Tibial artery (tissue), 4 donors: ENCODE results near the gene GYS2.

Source experiments
- DNase-seq, 2 donors: peaks; one replicate each; pipeline ENCODE4 v3.0.0-alpha.2; 2019
- H3K27ac ChIP-seq, 2 donors: fragments of 200-600 bp; sonication (generic) in 1 of 2; 1 replicate in 1 of 2; 2 replicates in 1 of 2; pipeline ENCODE4 v1.5.1; 2018 to 2019; ENCODE audit warnings: mild to moderate bottlenecking in 1 of 2
- H3K27me3 ChIP-seq, 2 donors: fragments of 200-600 bp; sonication (generic) in 1 of 2; one replicate each; pipeline versions ENCODE4 v1.5.1 to v1.6.0; 2016 to 2019
- H3K36me3 ChIP-seq, 3 donors: fragments of 200-600 bp; sonication (generic) in 2 of 3; one replicate each; pipeline ENCODE4 v1.5.1; 2016 to 2019; ENCODE audit warnings: mild to moderate bottlenecking in 2 of 3
- H3K4me1 ChIP-seq, 4 donors: fragments of 200-600 bp; sonication (generic) in 2 of 4; 1 replicate in 3 of 4; 2 replicates in 1 of 4; pipeline ENCODE4 v1.5.1; 2016 to 2019
- H3K4me3 ChIP-seq, 2 donors: fragments of 200-600 bp; sonication (generic) in 1 of 2; 1 replicate in 1 of 2; 2 replicates in 1 of 2; pipeline ENCODE4 v1.5.1; 2018 to 2019; ENCODE audit warnings: mild to moderate bottlenecking in 2 of 2
- H3K9me3 ChIP-seq, 3 donors: fragments of 200-600 bp; sonication (generic) in 1 of 3; one replicate each; pipeline ENCODE4 v1.5.1; 2016 to 2019
- intact Hi-C: fragments of 100-400 bp; cut with DNase I; formaldehyde crosslinking; loops from one replicate; pipeline ENCODE4 v1.15.0; 2023; ENCODE audit warnings: low total_unique reads
- TF ChIP-seq, protein P1 (sequence below), 2 experiments: fragments of 200-600 bp in 1 of 2; fragments of 450-650 bp in 1 of 2; IDR thresholded peaks; one replicate each; pipeline ENCODE4 v1.5.1; 2017 to 2019; ENCODE audit warnings: antibody characterized with exemption in 2 of 2, mild to moderate bottlenecking in 1 of 2, moderate library complexity in 1 of 2

Gene GYS2

DNA sequence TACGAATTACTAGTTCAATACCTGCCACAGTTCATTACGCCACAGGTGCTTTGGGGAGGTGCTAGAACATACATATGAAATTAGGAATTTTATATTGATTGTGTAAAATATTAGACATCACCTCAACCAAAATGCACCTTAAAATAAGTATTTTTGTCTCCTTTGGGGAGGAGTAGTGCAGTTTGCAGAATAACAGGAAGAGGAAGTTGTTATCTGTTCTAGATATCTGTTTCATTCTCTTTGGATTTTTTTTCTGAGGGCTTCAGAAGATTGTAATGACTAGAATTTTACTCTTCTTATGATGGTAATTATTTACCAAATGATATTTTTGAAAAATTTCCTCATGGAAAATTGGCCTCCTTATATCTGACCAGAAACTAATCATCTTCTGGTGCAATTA, 9.9 kb upstream of the GYS2 start:
- Histone ChIP-seq H3K9me3 (no peaks in the 10 kb centered on the region), H3K4me3 (no peak overlapping the region), H3K27ac (no peak overlapping the region), H3K4me1 (peaks cover 0 to 23% (median 7%) of the 10 kb centered on the region in 4 donors), H3K27me3 (no peaks in the 10 kb centered on the region), H3K36me3 (no peaks in the 10 kb centered on the region)
- TF ChIP-seq, protein P1, sequence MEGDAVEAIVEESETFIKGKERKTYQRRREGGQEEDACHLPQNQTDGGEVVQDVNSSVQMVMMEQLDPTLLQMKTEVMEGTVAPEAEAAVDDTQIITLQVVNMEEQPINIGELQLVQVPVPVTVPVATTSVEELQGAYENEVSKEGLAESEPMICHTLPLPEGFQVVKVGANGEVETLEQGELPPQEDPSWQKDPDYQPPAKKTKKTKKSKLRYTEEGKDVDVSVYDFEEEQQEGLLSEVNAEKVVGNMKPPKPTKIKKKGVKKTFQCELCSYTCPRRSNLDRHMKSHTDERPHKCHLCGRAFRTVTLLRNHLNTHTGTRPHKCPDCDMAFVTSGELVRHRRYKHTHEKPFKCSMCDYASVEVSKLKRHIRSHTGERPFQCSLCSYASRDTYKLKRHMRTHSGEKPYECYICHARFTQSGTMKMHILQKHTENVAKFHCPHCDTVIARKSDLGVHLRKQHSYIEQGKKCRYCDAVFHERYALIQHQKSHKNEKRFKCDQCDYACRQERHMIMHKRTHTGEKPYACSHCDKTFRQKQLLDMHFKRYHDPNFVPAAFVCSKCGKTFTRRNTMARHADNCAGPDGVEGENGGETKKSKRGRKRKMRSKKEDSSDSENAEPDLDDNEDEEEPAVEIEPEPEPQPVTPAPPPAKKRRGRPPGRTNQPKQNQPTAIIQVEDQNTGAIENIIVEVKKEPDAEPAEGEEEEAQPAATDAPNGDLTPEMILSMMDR (IDR thresholded peaks at IDR 0.05): no peak
- no peak for DNase-seq
- intact Hi-C loops: no loop called here

DNA sequence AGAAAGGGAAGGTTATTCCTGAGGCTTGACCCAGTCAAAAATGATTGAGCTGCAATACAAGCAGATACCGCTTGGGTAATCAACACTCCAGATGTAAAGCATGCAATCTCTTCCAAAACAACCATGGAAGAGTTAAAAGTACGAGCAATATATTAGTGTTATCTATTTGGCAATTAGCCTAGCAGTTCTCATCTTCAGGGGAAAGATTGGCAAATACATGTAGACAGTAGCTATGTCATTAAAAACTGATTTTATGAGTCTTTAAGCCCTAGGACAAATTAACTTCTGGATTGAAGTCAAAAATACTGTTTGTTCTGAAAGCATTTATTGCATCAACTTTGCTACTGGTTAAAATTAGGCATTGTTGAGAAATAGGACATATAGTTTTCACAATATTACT, 9.3 kb upstream of the GYS2 start:
- H3K4me3 ChIP-seq: no peak overlapping the region
- H3K36me3 ChIP-seq: no peaks in the 10 kb centered on the region
- DNase-seq: no peak
- TF ChIP-seq, protein P1 (IDR thresholded peaks at IDR 0.05): peak in 1 of 2 experiments; percentile 10
- intact Hi-C loops: no loop called here
- H3K27me3 ChIP-seq: no peaks in the 10 kb centered on the region
- H3K27ac ChIP-seq: no peak overlapping the region
- H3K9me3 ChIP-seq: no peaks in the 10 kb centered on the region
- peaks cover 0 to 23% (median 7%) of the 10 kb centered on the region in 4 donors for H3K4me1 ChIP-seq

DNA sequence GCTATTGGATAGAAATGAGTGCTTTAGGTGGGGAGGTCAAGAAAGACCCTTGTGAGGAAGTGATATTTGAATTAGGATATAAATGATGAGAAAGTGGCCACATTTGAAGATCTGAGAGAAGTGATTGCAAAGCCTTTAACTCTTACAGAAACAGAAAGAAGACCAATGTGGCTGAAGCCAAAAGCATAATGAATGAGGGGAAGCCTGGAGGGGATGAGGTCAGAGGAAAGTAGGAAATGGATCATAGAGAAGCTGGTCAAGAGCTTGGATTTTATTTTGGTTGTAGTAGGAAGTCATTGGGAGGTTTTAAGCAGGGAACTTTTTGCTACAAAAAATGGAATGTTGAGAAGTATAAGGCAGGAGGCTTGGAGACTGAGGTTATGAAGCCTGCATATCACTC, 3.5 kb upstream of the GYS2 start:
- TF ChIP-seq, protein P1 (IDR thresholded peaks at IDR 0.05): no peak
- H3K36me3 ChIP-seq: no peaks in the 10 kb centered on the region
- DNase-seq: no peak
- no peaks in the 10 kb centered on the region for H3K27me3 ChIP-seq
- H3K4me3 ChIP-seq: no peak overlapping the region
- H3K9me3 ChIP-seq: no peaks in the 10 kb centered on the region
- H3K4me1 ChIP-seq: no peaks in the 10 kb centered on the region
- H3K27ac ChIP-seq: no peak overlapping the region
- intact Hi-C loops: loop anchor here (2.0 kb wide), 1 partner anchor 71 kb away; no protein-coding TSS in a partner anchor

DNA sequence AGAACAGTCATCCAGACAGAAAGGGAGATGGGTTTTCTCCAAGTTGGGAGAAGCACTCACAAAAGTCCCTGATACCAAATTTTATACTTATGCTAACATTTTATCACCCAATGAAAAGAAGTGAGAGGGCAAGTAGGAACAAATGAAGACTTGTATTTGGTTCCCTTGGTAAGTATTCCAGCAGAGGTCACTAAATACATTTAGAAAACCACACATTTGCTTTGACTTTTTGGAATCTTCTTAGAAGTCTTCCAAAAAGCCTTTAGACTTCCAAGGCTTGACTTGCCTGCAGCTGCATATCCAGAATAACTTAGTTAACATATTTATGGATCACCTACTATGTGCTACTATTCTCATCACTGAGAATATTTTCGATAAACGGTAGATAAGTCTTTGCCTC, 3.1 kb upstream of the GYS2 start:
- TF ChIP-seq, protein P1 (IDR thresholded peaks at IDR 0.05): peak; percentile 9 to 33
- Histone ChIP-seq H3K36me3 (no peaks in the 10 kb centered on the region), H3K9me3 (no peaks in the 10 kb centered on the region), H3K4me1 (no peaks in the 10 kb centered on the region), H3K27ac (no peak overlapping the region), H3K27me3 (no peaks in the 10 kb centered on the region), H3K4me3 (no peak overlapping the region)
- intact Hi-C loops: loop anchor here (2.0 kb wide), 1 partner anchor 71 kb away; no protein-coding TSS in a partner anchor
- no peak for DNase-seq

DNA sequence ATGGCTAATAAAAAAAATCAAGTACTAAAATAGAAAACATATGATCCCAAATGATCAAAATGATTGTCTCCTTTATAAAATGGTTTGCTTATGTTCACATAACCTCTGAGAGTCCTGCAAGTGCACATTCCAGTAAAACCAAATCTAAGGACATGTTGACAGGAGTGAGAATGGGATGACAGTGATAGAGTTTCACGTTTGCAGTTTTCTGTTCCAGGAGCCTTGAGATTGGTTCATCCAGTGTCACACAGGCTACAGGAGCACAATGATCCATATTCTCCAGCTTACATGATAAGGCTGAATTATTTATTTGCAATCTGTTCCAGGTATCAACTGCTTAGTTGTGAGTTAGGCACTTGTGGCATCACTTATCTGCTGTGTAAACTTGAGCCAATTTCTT, 1.5 kb upstream of the GYS2 start:
- Histone ChIP-seq H3K36me3 (no peaks in the 10 kb centered on the region), H3K9me3 (no peaks in the 10 kb centered on the region), H3K4me3 (no peak overlapping the region), H3K27ac (no peak overlapping the region), H3K27me3 (no peaks in the 10 kb centered on the region), H3K4me1 (no peaks in the 10 kb centered on the region)
- DNase-seq: no peak
- intact Hi-C loops: no loop called here
- TF ChIP-seq, protein P1 (IDR thresholded peaks at IDR 0.05): no peak

DNA sequence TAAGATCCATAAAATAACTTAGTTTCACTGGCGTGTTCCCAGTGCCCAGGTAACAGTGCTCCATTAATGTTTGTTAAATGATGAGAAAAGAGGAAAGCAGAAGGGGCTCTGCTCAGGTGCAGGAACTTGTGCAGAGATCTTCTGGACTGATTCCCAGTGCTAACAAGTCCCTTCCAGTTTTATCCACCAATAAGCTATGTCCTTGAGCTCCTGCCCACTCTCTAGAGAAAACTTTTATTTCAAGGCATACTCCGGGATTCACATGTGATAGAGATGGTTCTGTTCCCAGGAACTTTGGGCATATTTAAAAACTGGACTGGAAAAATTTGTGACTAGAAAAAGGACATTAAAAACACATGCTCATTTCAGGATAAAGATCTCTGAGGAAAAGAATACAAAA, 1.9 kb downstream of the GYS2 start:
- no peak overlapping the region for H3K4me3 ChIP-seq
- H3K27ac ChIP-seq: no peak overlapping the region
- TF ChIP-seq, protein P1 (IDR thresholded peaks at IDR 0.05): no peak
- DNase-seq: no peak
- H3K9me3 ChIP-seq: no peaks in the 10 kb centered on the region
- no peaks in the 10 kb centered on the region for H3K27me3 ChIP-seq
- no peaks in the 10 kb centered on the region for H3K36me3 ChIP-seq
- H3K4me1 ChIP-seq: no peaks in the 10 kb centered on the region
- intact Hi-C loops: no loop called here
